ENCODE results near the gene MECR.

Gene MECR

DNA sequence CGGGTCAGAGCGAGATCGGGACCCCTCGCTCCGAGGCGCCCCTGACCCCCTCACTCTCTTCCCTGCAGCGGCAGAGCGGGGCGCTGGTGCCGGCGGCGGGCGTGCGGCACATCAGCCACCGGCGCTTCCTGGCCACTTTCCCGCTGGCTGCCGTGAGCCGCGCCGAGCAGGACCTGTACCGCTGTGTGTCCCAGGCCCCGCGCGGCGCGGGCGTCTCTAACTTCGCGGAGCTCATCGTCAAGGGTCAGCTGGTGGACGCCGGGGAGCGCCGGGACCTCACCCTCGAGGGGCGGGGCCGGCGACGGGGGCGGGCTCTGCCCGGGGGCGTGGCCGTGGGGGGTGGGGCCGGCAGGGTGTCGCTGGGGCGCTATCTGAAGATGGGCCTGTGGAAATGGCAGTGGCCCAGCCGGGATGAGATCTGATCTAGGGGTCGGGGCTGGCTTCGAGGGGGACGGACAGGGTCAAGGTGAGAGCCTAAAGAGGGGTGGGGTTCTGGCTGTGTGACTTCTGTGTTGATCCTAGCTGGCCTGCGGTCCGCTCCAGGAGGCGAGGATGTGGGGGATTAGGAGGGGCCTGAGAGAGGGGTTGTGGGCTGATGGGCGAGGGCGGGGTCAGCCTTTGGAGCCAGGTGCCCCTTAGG is 29.2 kb upstream of the MECR start:
- DNase-seq (ENCODE audit: low spot score) (no peak), ATAC-seq (ENCODE audit: low read depth) (peak; percentile 57)
- peaks cover 21% of the 10 kb centered on the region for H3K36me3 ChIP-seq (ENCODE audit: low read depth)
- peak overlapping the region; percentile 20 for H3K4me3 ChIP-seq (ENCODE audit: severe bottlenecking)
- no peak overlapping the region for H3K27ac ChIP-seq (ENCODE audit: poor library complexity, severe bottlenecking)
- peaks cover 2% of the 10 kb centered on the region for H3K4me1 ChIP-seq (ENCODE audit: insufficient read depth, poor library complexity, severe bottlenecking)
- TF ChIP-seq, protein P1, sequence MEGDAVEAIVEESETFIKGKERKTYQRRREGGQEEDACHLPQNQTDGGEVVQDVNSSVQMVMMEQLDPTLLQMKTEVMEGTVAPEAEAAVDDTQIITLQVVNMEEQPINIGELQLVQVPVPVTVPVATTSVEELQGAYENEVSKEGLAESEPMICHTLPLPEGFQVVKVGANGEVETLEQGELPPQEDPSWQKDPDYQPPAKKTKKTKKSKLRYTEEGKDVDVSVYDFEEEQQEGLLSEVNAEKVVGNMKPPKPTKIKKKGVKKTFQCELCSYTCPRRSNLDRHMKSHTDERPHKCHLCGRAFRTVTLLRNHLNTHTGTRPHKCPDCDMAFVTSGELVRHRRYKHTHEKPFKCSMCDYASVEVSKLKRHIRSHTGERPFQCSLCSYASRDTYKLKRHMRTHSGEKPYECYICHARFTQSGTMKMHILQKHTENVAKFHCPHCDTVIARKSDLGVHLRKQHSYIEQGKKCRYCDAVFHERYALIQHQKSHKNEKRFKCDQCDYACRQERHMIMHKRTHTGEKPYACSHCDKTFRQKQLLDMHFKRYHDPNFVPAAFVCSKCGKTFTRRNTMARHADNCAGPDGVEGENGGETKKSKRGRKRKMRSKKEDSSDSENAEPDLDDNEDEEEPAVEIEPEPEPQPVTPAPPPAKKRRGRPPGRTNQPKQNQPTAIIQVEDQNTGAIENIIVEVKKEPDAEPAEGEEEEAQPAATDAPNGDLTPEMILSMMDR (IDR thresholded peaks at IDR 0.05; ENCODE audit: poor library complexity, severe bottlenecking), result no peak
- no peaks in the 10 kb centered on the region for H3K9me3 ChIP-seq (ENCODE audit: severe bottlenecking)
- H3K27me3 ChIP-seq (ENCODE audit: insufficient read depth, poor library complexity, severe bottlenecking), result no peaks in the 10 kb centered on the region

DNA sequence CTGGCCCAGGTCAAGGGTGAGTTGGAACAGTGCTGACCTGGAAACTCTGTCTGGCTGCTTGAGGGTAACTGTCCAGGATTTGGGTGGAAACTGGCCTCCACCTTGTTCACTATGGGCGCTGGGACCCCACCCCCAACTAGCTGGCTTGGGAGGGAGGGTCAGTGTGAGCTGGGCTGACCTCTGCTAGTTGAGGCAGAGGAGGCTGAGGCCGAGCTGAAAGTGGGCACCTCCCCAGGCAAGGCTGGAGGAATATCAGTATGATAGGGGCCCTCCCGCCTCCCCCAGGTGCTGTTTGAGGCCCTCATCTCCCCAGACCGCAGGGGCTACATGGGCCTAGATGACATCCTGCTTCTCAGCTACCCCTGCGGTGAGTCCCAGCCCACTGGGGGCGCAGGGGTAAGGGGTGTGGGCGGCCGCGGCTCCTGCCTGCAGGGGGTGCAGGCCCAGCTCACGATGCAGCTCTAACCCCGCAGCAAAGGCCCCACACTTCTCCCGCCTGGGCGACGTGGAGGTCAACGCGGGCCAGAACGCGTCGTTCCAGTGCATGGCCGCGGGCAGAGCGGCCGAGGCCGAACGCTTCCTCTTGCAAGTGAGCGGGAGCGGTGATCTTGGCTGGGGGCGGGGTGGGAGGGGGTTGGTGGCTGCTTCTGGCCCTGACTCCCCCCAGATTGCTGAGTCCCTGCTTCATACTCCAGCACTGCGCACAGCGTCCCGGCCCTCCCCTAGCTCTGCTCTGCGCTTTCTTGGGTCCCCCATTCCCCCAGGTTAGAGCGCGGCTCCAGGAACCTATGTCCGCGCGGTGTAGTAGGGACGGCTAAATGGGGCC is 28.5 kb upstream of the MECR start:
- H3K27ac ChIP-seq (ENCODE audit: poor library complexity, severe bottlenecking), result no peak overlapping the region
- no peaks in the 10 kb centered on the region for H3K27me3 ChIP-seq (ENCODE audit: insufficient read depth, poor library complexity, severe bottlenecking)
- H3K4me1 ChIP-seq (ENCODE audit: insufficient read depth, poor library complexity, severe bottlenecking), result no peaks in the 10 kb centered on the region
- ATAC-seq (ENCODE audit: low read depth) (peak; percentile 27; the same call in 2 of the 3 replicates), DNase-seq (ENCODE audit: low spot score) (no peak)
- peaks cover 21% of the 10 kb centered on the region for H3K36me3 ChIP-seq (ENCODE audit: low read depth)
- no peaks in the 10 kb centered on the region for H3K9me3 ChIP-seq (ENCODE audit: severe bottlenecking)
- peak overlapping the region; percentile 20 for H3K4me3 ChIP-seq (ENCODE audit: severe bottlenecking)
- TF ChIP-seq, protein P1 (IDR thresholded peaks at IDR 0.05; ENCODE audit: poor library complexity, severe bottlenecking), result no peak

DNA sequence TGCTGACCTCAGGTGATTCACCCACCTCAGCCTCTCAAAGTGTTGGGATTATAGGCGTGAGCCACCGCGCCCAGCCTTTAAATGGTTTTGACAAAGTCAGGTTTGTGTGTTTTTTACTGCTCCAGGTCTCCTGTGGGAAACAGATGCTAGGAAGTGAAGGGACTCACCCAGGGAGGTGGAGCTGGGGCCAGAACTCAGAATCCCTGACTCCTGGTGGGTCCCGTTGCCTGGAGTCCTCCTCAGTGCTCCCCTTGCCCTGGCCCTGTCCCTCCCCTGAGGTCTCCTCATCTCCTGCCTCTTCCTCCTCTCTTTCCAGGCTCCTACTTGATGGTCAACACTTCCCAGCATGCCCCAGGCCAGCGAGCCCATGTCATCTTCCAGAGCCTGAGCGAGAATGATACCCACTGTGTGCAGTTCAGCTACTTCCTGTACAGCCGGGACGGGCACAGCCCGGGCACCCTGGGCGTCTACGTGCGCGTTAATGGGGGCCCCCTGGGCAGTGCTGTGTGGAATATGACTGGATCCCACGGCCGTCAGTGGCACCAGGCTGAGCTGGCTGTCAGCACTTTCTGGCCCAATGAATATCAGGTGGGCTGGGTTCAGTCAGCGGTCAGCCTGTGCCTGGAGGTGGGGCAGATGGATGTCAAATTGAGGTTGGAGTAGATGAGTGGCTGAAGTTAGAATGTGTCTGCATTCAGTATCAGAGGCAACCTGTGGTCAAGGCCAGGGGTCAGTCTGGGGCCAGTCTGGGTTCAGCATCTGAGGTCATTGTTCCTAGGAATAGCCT is 27.6 kb upstream of the MECR start:
- Histone ChIP-seq H3K4me1 (ENCODE audit: insufficient read depth, poor library complexity, severe bottlenecking) (no peaks in the 10 kb centered on the region), H3K27me3 (ENCODE audit: insufficient read depth, poor library complexity, severe bottlenecking) (no peaks in the 10 kb centered on the region), H3K27ac (ENCODE audit: poor library complexity, severe bottlenecking) (no peak overlapping the region), H3K9me3 (ENCODE audit: severe bottlenecking) (no peaks in the 10 kb centered on the region), H3K4me3 (ENCODE audit: severe bottlenecking) (no peak overlapping the region), H3K36me3 (ENCODE audit: low read depth) (peaks cover 18% of the 10 kb centered on the region)
- DNase-seq (ENCODE audit: low spot score), result no peak
- TF ChIP-seq, protein P1 (IDR thresholded peaks at IDR 0.05; ENCODE audit: poor library complexity, severe bottlenecking), result no peak
- ATAC-seq (ENCODE audit: low read depth), result no peak

DNA sequence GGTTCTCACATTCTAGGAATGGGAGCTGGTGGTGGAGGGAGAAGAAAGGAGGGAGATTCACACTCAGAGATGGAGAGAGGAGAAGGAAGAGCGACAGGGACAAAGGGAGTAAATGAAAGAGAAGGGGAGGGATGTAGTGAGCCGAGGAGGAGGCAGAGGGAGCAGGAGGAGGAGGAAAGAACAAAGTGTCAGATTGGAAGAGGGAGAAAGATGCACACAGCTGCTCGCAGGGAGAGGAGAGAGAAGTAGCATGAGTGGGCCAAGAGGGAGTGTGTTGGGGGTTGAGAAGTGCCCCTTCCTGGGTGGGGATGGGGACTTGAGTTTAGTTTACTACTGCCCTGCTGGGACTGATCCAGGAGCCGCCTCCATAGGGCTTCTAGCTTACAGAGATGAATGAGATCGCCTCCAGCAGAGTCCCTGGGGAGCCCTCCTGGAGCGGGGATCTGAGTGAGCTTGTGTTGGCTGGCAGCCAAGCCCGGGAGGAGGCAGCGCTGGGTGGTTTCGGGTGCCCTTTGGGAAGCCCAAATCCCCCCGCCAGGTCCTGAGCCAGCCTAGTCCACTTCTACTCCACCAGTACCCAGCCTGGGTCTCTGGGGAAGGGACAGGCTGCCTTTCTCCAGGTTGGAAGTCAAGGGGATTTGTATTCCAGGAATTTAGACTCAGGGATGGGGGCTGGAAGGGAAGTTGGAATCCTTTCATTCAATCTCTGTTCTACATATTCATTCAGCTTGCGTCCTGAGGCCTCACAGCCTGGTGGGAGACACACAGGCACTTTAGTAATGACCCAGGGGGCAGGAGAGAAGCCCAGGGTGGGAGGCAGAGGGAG is 26.5 kb upstream of the MECR start:
- ATAC-seq (ENCODE audit: low read depth), result no peak
- DNase-seq (ENCODE audit: low spot score), result no peak
- peaks cover 7% of the 10 kb centered on the region; the same call in 1 of the 2 replicates for H3K36me3 ChIP-seq (ENCODE audit: low read depth)
- H3K4me3 ChIP-seq (ENCODE audit: severe bottlenecking), result no peak overlapping the region
- TF ChIP-seq, protein P1 (IDR thresholded peaks at IDR 0.05; ENCODE audit: poor library complexity, severe bottlenecking), result no peak
- H3K4me1 ChIP-seq (ENCODE audit: insufficient read depth, poor library complexity, severe bottlenecking), result no peaks in the 10 kb centered on the region
- H3K27me3 ChIP-seq (ENCODE audit: insufficient read depth, poor library complexity, severe bottlenecking), result no peaks in the 10 kb centered on the region
- no peak overlapping the region for H3K27ac ChIP-seq (ENCODE audit: poor library complexity, severe bottlenecking)
- H3K9me3 ChIP-seq (ENCODE audit: severe bottlenecking), result no peaks in the 10 kb centered on the region
